Measurements from ENCODE around the gene RAP1GAP2.

Gene RAP1GAP2

GRCh38 chr17:2950846-2951245, 154.6 kb downstream of the RAP1GAP2 start:
- DNase-seq, result no peak

- no peak for DNase-seq
Observed at GRCh38 chr17:2952174-2952845, 156.1 kb downstream of the RAP1GAP2 start.

- DNase-seq, result no peak
Observed at GRCh38 chr17:2954898-2955445, 158.7 kb downstream of the RAP1GAP2 start.

- no peak for DNase-seq
Observed at GRCh38 chr17:2955931-2956582, 159.8 kb downstream of the RAP1GAP2 start.

DNA sequence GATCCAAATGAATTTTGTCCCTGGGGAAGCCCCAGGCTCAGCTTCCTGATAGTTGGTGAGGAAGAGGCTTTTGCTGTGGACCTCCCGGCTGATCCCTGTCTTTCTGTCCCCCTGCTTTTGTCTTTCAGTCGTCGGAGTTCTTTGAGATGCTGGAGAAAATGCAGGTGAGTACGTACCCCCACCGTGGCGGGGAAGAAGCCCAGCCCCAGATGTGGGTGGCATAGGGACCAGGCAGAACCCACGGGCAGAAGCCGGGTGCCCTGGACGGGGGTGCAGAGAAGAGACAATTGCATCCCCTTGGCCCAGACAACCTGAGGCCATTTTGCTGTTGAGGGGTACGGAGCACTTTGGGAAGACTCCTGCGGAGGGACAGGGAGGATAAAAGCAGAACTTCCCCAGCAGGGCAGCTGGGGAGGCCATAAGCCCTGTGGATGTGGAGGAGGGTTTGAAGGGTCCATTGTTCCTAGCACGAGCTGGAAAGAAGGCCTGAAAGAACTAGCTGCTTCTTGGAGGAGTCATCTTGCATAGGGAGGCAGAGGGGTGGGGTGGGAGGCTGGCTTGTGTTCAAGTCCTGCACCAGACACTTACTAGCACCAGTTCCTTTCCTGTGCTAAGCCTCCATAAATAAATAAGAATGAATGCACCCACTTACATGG, 161.5 kb downstream of the RAP1GAP2 start:
- no peak for DNase-seq

DNA sequence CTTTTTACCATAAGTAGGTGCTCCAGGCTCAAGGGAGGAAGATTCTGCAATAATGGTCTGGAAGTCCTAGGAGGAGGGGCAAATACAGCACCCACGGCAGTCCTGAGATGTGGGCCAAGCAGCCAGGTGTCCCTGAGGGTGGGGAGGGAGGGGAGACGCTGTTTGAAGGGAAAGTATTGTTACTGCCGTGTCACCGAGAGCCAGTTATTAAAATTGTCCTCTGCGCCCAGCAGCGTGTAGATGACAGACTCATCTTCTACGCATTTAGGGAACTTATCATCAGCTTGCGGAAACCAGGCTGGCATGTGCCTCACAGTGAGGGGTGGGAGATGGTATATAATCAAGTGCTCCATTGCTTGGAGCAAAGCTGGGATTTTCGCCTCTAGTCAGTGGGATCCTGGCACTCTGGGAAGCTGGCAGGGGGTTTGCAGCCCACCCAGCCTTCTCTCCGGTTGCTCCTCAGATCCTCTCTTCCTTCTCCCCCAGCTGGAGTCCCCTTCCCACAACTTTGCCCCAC, 162.5 kb downstream of the RAP1GAP2 start:
- no peak for DNase-seq

- no peak for DNase-seq
Observed at GRCh38 chr17:2959371-2960130, 163.3 kb downstream of the RAP1GAP2 start.

DNA sequence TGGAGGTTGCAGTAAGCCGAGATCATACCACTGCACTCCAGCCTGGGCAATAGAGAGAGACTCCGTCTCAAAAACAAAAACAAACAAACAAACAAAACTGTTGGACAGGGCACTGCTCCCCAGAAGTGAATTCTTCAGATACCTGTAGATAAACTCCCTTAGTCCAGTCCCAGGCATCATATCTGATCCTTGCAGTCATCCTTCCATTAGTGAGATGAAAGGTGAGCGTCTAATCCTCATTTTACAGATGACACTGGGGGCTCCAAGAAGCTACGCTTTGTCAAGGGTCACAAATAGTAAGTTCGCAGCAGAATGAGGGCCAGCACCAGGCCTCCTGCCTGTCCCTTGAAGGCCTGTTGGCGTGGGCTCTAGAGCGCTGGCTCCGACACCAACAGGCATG, 165.2 kb downstream of the RAP1GAP2 start:
- no peak for DNase-seq

DNA sequence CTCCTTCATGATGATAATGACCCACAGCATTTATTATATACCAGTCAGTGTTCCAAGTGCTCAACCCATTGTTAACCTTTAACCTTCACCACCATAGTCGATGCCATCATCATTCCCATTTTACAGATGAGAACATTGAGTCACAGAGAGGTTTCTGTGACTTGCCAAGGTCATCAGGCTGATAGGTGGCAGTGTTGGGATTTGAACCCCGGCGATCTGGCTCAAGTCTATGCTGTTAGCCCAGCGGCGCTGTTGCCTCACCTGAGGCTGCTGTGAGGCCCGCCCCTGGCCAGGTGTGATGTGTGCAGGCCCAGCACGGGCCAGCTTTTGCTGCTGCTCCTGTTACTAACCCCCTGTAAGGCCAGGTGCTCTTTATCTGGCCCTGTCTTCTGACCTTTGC, 166.0 kb downstream of the RAP1GAP2 start:
- DNase-seq, result no peak

- DNase-seq, result no peak
Observed at GRCh38 chr17:2962729-2963128, 166.5 kb downstream of the RAP1GAP2 start.

- no peak for DNase-seq
Observed at GRCh38 chr17:2963332-2964027, 167.2 kb downstream of the RAP1GAP2 start.

- no peak for DNase-seq
Observed at GRCh38 chr17:2964028-2964356, 167.8 kb downstream of the RAP1GAP2 start.

DNA sequence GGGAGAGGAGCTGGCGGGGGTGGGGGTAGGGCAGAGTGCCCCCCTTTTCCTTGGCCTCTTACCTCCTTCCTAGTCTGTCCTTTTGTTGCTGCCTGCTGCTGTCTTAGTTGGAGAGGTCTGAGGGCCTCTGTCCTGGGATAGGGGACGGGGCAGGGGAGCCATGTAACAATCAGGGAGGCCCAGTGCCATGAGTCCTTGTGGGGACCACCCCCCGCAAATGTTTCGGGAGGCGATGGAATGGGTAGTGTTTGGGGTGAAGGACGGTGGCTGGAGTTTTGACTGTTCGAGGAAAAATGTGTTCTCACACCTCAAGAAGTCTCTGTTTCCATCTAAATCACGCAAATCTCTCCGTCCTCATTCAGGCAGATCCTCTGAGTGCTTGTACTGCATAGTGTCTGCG, 168.1 kb downstream of the RAP1GAP2 start:
- DNase-seq, result no peak

DNA sequence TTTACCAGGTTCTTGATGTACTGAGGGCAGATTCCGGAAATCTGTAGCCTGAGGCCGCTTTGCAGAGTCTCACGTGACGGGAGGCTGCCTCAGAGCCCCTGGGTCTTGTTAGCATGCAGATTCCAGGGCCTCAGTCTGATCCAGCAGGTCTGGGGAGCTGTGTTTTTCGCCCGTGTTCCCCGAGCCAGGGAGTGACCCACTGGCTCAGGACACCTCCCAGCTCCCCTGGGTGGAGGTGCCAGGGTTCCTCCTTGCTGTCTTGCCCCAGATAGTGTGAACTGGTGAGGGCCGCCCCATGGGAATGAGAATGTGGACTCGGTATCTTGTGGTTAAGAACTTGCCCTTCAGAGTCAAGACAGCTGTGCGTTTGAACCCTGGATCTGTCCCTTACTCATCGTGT, 168.6 kb downstream of the RAP1GAP2 start:
- no peak for DNase-seq

- DNase-seq, result no peak
Observed at GRCh38 chr17:2965621-2966595, 169.7 kb downstream of the RAP1GAP2 start.

DNA sequence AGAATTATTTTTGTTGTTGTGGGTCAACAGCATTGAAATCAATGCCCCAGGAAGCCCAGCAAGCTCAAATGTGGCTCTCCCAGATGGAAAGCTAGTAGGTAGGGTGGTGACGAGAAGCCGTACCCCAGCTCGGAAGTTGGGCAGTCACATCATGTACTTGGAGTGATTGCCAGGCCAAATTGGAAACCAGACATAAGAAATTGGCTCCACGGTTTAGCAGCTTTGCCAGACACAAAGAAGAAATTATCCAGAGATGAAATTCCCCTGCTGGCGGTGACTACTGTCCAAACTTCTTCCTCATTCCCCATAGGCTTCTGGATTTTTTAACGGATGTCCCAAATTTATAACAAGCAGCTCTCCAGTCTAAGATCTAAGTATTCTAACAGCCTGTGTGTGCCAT, 171.3 kb downstream of the RAP1GAP2 start:
- DNase-seq, result no peak

- no peak for DNase-seq
Observed at GRCh38 chr17:2971851-2972250, 175.6 kb downstream of the RAP1GAP2 start.

- no peak for DNase-seq
Observed at GRCh38 chr17:2972749-2973148, 176.5 kb downstream of the RAP1GAP2 start.

DNA sequence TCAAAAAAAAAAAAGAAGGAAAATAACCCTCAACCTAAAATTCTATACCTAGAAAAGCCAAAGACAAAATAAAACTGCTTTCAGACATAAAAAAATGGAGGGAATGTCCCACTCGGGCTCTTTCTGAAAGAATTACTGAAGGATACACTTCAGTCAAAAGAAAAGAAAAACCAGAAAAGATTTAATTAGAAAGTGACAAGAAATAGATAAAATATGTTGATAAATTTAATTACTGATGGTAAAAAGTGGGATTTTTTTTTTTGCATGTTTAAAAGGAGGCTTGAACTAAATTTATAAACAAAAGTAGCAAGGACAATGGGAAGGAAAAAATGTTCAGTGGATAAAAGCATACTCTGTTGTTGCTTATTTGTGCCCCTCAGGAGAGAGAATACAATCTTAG, 178.1 kb downstream of the RAP1GAP2 start:
- no peak for DNase-seq

DNA sequence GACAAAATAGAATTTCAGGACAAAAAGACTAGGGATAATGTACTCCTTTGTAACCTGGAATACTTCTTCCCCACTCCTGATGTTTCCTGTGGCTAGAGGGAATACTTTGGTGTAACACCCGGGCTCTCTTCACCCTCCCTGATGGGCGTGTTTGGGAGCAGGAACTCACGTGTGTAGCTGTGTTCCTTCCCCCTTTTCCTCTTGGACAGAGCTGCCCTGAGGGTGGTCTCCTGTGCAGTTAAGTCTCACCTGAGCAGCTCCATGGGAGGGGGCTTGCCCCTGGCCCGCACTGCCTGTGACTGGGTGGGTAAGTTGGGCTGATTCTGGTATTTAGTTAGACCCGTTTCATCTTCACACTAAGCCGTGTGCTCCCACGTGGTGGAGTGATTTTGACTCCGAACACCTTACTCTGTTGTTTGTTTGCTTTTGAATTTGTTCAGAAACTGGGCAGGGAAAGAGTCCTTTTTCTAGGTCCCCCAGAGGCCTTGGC, 179.3 kb downstream of the RAP1GAP2 start:
- DNase-seq, result no peak

DNA sequence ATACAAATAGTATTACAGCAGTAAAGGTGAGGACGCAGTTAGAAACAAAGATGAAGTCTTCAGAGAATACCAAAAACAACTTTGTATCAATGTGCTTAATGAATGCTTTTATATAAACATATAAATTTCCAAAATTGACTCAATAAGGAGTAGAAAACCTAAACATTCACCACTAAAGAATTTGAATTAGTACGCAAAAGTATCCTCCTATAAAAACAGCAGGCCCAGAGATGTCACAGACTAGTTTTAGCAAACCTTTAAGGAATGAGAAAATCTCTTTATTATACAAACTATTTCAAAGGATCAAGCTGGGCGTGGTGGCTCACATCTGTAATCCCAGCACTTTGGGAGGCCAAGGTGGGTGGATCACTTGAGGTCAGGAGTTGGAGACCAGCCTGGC, 180.9 kb downstream of the RAP1GAP2 start:
- no peak for DNase-seq

Measured in right forelimb (tissue), 1 donor.